ENCODE measurements around the gene TTLL11.
"Not testable (repeated sequence)": the region's sequence is repeated elsewhere in the genome, so short reads cannot be mapped to it uniquely, and the experiment has no call there.

The TTLL11 gene

GRCh38 chr9:122087406-122088200, 5.5 kb downstream of the TTLL11 start:
- no peak for DNase-seq (ENCODE audit: insufficient read length, low spot score)
- no peak for FAIRE-seq

GRCh38 chr9:122086873-122087272, 6.2 kb downstream of the TTLL11 start:
- DNase-seq (ENCODE audit: insufficient read length, low spot score): no peak
- FAIRE-seq: no peak

DNA sequence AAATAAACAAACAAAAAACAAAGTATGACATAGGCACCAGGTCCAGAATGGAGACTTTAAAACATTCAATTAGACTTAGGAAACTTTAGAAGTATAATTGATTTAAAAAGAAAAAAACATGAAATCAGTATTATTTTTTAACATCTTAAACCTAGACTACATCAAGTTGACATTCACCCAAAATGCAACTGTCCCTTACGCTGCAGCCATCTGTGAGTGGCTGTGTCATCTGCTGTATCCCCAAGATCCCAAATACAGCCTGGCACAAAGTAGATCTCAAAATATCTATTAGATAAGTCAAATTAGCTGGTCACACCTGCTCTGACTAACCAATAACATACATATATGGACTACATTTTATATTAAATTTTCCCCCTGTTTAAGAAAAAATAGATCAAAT, 7.8 kb downstream of the TTLL11 start:
- FAIRE-seq: no peak
- no peak for DNase-seq (ENCODE audit: insufficient read length, low spot score)

GRCh38 chr9:122084026-122084675, 9.0 kb downstream of the TTLL11 start:
- DNase-seq (ENCODE audit: insufficient read length, low spot score) (no peak), FAIRE-seq (no peak)

- DNase-seq (ENCODE audit: insufficient read length, low spot score) (no peak), FAIRE-seq (no peak)
These were observed 12.1 kb downstream of the TTLL11 start for GRCh38 chr9:122080986-122081385.

GRCh38 chr9:122078557-122078956, 14.6 kb downstream of the TTLL11 start:
- no peak for DNase-seq (ENCODE audit: insufficient read length, low spot score)
- no peak for FAIRE-seq

- no peak for FAIRE-seq
- no peak for DNase-seq (ENCODE audit: insufficient read length, low spot score)
These were observed 16.3 kb downstream of the TTLL11 start for GRCh38 chr9:122076773-122077172.

DNA sequence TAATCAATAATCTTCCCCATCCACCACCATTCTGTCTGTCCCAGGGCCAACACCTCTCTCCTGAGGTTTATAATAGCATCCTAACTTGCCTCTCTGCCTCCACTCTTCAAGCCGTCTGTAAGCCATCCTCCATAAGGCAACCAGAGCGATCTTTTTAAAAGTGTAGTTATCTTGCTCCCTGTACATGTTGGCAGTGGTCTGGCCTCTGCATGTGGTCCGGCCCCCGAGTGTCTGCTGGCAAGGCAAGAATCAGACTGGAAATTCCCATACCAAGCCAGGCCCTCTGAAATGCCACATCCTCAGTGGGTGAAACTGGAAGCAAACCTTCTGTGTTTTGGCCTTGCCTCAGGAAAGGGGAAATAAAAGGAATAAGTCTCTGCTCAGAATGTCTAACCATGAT, 17.0 kb downstream of the TTLL11 start:
- DNase-seq (ENCODE audit: insufficient read length, low spot score) (no peak), FAIRE-seq (no peak)

- DNase-seq (ENCODE audit: insufficient read length, low spot score) (no peak), FAIRE-seq (no peak)
These were observed 17.7 kb downstream of the TTLL11 start for GRCh38 chr9:122075135-122076030.

DNA sequence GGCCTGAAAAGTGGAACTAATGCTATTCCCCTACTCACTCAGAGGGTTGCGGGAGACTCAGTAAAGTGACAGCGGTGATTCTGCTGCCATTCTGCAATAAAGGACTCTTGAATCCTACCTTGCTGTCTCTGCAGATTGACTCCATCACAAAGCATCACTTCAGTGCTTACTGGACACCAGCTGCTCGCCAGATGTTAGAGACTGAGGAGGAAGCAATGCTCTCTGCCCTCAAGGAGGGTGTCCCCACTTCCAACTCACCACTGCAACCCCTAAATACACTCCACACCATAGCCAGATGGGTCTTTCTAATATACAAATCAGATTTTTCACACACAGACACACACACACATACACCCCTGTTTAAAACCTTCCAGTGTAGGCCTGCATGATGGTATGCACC, 21.4 kb downstream of the TTLL11 start:
- no peak for DNase-seq (ENCODE audit: insufficient read length, low spot score)
- FAIRE-seq: no peak

GRCh38 chr9:122070728-122071515, 22.2 kb downstream of the TTLL11 start:
- no peak for DNase-seq (ENCODE audit: insufficient read length, low spot score)
- FAIRE-seq: no peak

- not testable (repeated sequence) for FAIRE-seq; DNase-seq (ENCODE audit: insufficient read length, low spot score)
These were observed 26.4 kb downstream of the TTLL11 start for GRCh38 chr9:122066680-122067079.

DNA sequence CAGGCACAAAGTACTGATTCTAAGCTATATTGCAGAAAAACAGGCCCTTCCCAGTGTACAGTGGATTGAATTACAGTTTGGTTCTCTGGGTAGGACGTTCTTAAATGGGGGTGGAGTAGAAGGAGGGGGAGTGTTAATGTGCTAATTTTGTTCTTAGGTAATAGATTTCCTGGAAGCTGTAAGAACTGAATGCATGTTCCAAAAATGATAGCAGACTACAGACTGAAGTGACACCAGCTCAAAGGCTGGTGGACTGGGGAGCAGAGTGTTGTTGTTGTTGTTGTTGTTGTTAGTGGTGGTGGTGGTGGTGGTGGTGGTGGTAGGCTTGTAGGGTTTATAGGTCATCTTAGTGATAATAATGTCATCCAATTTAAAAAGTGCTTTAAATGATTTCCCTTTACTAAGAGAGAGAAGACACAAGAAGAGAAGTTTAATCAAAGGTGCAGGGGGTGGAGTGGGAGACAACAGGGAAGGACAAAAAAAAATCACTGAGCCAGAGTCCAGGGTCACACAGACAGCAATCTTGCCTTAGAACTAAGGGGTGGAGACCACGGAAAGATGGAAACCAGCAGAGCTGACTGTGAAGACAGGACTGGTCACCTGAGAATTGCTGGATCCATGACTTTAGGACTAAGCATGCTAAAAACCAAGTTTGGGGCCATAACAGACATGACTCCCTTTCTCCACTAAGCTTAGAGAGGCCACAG, 27.0 kb downstream of the TTLL11 start:
- FAIRE-seq (no peak), DNase-seq (ENCODE audit: insufficient read length, low spot score) (no peak)

GRCh38 chr9:122060481-122060880, 32.6 kb downstream of the TTLL11 start:
- FAIRE-seq (no peak), DNase-seq (ENCODE audit: insufficient read length, low spot score) (no peak)

GRCh38 chr9:122059955-122060324, 33.2 kb downstream of the TTLL11 start:
- no peak for FAIRE-seq
- no peak for DNase-seq (ENCODE audit: insufficient read length, low spot score)

DNA sequence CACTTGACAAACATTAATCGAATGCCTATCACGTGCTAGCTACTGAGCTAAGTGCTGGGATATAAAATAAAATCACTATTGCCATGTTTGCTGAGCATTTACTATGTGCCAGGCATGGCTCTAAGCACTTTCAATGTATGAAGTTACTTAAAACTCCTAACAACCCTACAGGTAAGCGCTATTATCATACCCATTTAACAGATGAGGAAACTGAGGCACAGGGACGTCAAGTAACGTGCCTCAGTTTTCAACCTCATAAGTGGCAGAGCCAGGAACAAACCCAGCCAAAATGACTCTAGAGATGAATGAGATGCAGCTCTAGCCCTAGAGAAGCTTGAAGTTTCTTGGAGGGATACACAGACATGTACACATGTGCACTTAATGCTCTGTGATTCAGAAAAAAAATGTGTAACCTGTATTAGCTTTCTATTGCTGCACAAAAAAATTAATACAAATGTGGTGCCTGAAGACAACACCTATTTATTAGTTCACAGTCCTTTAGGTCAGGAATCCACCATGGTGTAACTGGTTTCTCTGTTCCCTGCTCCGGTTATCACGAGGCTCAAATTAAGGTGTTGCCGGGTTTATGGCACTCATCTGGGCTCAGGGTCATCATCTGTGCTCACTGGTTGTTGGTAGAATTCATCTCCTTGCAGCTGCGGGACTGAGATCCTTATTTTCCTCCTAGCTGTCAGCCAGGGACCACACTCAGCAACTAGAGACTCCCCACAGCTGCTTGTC, 33.7 kb downstream of the TTLL11 start:
- FAIRE-seq (no peak), DNase-seq (ENCODE audit: insufficient read length, low spot score) (no peak)

GRCh38 chr9:122058709-122059108, 34.4 kb downstream of the TTLL11 start:
- DNase-seq (ENCODE audit: insufficient read length, low spot score) (no peak), FAIRE-seq (no peak)

DNA sequence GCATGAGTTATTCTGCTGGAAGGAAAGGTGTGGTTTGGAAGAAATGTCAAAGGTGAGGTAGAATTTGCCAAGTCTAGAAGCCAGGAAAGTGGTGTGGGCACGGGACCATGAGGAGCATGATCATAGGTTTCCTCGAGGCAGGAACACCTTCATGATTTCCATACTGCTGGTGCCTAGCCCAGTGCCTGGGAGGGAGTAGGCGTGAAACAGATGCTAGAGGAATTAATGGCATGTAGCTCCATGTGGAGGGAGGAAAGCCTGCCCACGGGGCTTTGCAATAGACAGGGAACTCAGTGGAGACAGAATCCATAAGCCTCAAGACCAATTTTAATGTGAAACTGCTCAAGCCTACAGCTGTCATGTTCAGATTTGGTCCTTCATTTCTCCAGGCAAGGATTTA, 35.1 kb downstream of the TTLL11 start:
- DNase-seq (ENCODE audit: insufficient read length, low spot score) (no peak), FAIRE-seq (no peak)

- no peak for FAIRE-seq
These were observed 35.9 kb downstream of the TTLL11 start for GRCh38 chr9:122057211-122057610.

More at GRCh38 chr9:122057211-122057610, 35.9 kb downstream of the TTLL11 start:
- DNase-seq (ENCODE audit: insufficient read length, low spot score): no peak

Measured in GM19239 (cell line).